K562 (cell line): Measurements from ENCODE around the gene KLHL12. TPM values are rescaled to one million over a fixed set of nuclear protein-coding genes. Genes with fewer than 3 reads are reported as not detected.

Experiments
- ARHGAP35 ChIP-seq: fragments of 450-650 bp; IDR thresholded peaks from 2 replicates; pipeline ENCODE4 v1.6.1; 2018; ENCODE audit not compliant: partially characterized antibody
- ARID3A ChIP-seq: IDR thresholded peaks from 2 replicates; pipeline ENCODE4 v1.6.1; 2012; ENCODE audit warnings: low read depth, low read length, improper control_type of control experiment, borderline replicate concordance
- ASH1L ChIP-seq: fragments of 450-650 bp; IDR thresholded peaks from 2 replicates; pipeline ENCODE4 v1.6.1; 2018; ENCODE audit warnings: borderline replicate concordance, mild to moderate bottlenecking, low read depth; ENCODE audit not compliant: partially characterized antibody
- BHLHE40 ChIP-seq: IDR thresholded peaks from 2 replicates; pipeline ENCODE4 v1.6.1; 2011; ENCODE audit warnings: low read length, improper control_type of control experiment
- CBX2 ChIP-seq: fragments of 200-600 bp; sonication (generic); IDR thresholded peaks from one replicate; pipeline ENCODE4 v1.6.1; 2012; ENCODE audit warnings: mild to moderate bottlenecking, low read length, inconsistent platforms; ENCODE audit not compliant: insufficient read depth, poor library complexity, severe bottlenecking
- CCNT2 ChIP-seq: IDR thresholded peaks from 2 replicates; pipeline ENCODE4 v1.6.1; 2011; ENCODE audit warnings: borderline replicate concordance, low read depth, mild to moderate bottlenecking, moderate library complexity, mixed read lengths, low read length; ENCODE audit not compliant: insufficient read length; ENCODE audit errors: extremely low read depth
- CTCFL ChIP-seq: IDR thresholded peaks from 2 replicates; pipeline ENCODE4 v1.6.1; 2011; ENCODE audit warnings: borderline replicate concordance, low read depth, mild to moderate bottlenecking, moderate library complexity, low read length; ENCODE audit not compliant: insufficient read depth, poor library complexity, severe bottlenecking
- ERF ChIP-seq: fragments of 450-650 bp; formaldehyde crosslinking; IDR thresholded peaks from 2 replicates; pipeline ENCODE4 v1.4.0; 2020; ENCODE audit warnings: mild to moderate bottlenecking, mixed read lengths
- FOSL1 ChIP-seq: fragments of 200-800 bp; sonication (Bioruptor generic); conservative IDR thresholded peaks from 2 replicates; pipeline ENCODE4 v1.6.1; 2016; ENCODE audit warnings: missing genetic modification characterization, missing compliant biosample characterization
- HMGXB4 ChIP-seq: sonication (generic); formaldehyde crosslinking; IDR thresholded peaks from 2 replicates; pipeline ENCODE4 v1.8.1; 2023; ENCODE audit warnings: mild to moderate bottlenecking, missing genetic modification reagents
- HNRNPK ChIP-seq: fragments of 200-400 bp; formaldehyde crosslinking; IDR thresholded peaks from one replicate; pipeline ENCODE4 v1.6.1; 2018; ENCODE audit warnings: mild to moderate bottlenecking, low read depth, low read length; ENCODE audit not compliant: poor library complexity, severe bottlenecking
- HNRNPLL ChIP-seq: fragments of 200-400 bp; formaldehyde crosslinking; IDR thresholded peaks from 2 replicates; pipeline ENCODE4 v1.6.1; 2017; ENCODE audit warnings: low read length, low read depth, mild to moderate bottlenecking; ENCODE audit not compliant: poor library complexity, severe bottlenecking
- L3MBTL2 ChIP-seq: fragments of 450-650 bp; IDR thresholded peaks from 2 replicates; pipeline ENCODE4 v1.6.1; 2016; ENCODE audit warnings: mild to moderate bottlenecking, moderate library complexity
- PYGO2 ChIP-seq: fragments of 450-650 bp; IDR thresholded peaks from 2 replicates; pipeline ENCODE4 v1.6.1; 2016; ENCODE audit warnings: mild to moderate bottlenecking, missing genetic modification characterization, moderate library complexity, missing compliant biosample characterization
- SIN3B ChIP-seq: fragments of 450-650 bp; IDR thresholded peaks from 2 replicates; pipeline ENCODE4 v1.6.1; 2017; ENCODE audit warnings: low read depth, mild to moderate bottlenecking, moderate library complexity
- STAT5A ChIP-seq: IDR thresholded peaks from 2 replicates; pipeline ENCODE4 v1.6.1; 2012; ENCODE audit warnings: low read length, inconsistent platforms, borderline replicate concordance
- TOE1 ChIP-seq, 2 experiments: fragments of 450-650 bp in 1 of 2; sonication (generic) in 1 of 2; formaldehyde crosslinking in 1 of 2; IDR thresholded peaks; 2 replicates each; pipeline versions ENCODE4 v1.7.1 to v1.8.0; 2016 to 2022; ENCODE audit warnings: borderline replicate concordance in 2 of 2, mild to moderate bottlenecking in 2 of 2, antibody characterized with exemption in 1 of 2, inconsistent platforms in 1 of 2, low read depth in 1 of 2, missing genetic modification reagents in 1 of 2, moderate library complexity in 1 of 2
- ZNF277 ChIP-seq: fragments of 250-450 bp; sonication (Bioruptor Pico); IDR thresholded peaks from 2 replicates; pipeline ENCODE4 v1.8.0; 2022; ENCODE audit warnings: inconsistent platforms, mild to moderate bottlenecking, moderate library complexity, borderline replicate concordance
- polyA plus RNA-seq, 8 experiments: library from polyadenylated mRNA; depleted of rRNA in 4 of 8; stranded (reverse) in 5 of 8; unstranded in 3 of 8; fragments of >200 nt; fragmentation: Nextera tagmentation in 2 of 8; fragmentation: Illumina TruSeq in 1 of 8; extraction: Ambion mirVana in 2 of 8; extraction: Trizol in 1 of 8; gene quantifications; 2 replicates each; pipeline versions ENCODE4 v1.2.1 to v1.2.3, GENCODE V29; 2011 to 2014; ENCODE audit warnings: inconsistent platforms in 1 of 8, missing spikeins in 1 of 8
- total RNA-seq, 7 experiments: library from RNA; depleted of rRNA in 6 of 7; stranded (reverse); fragments of >200 nt in 6 of 7; fragmentation: Illumina TruSeq in 2 of 7; extraction: Trizol in 2 of 7; gene quantifications; 2 replicates each; pipeline versions ENCODE4 v1.2.1 to v1.2.3, GENCODE V29; 2011 to 2021; ENCODE audit warnings: low replicate concordance in 1 of 7

The KLHL12 gene
- total and polyA plus RNA-seq, 9 of the 15 experiments (the other 6 are each of a cell fraction or from before 2014, with no cell fraction given), result 23.1 to 85.1 (median 35.0) TPM

GRCh38 chr1:202888531-202889360, 38.3 kb downstream of the KLHL12 start, which contains the start of gene RABIF (continued):
- no peak for TF ChIP-seq ZNF277 (CRISPR knock-in tag)
- no peak for TF ChIP-seq PYGO2
- TF ChIP-seq SIN3B, result 0 out of 2 replicates have a peak, but pooled peaks have one; percentile 31
- no peak for TF ChIP-seq CBX2
- TF ChIP-seq ARID3A, result 0 out of 2 replicates have a peak, but pooled peaks have one; percentile 5
- TF ChIP-seq CTCFL, result no peak
- TF ChIP-seq TOE1 (IDR thresholded peaks at IDR 0.05; ENCODE audit: borderline replicate concordance), result peak; percentile 73; the same call in 1 of the 2 replicates
- TF ChIP-seq TOE1 (CRISPR knock-in tag; IDR thresholded peaks at IDR 0.05; ENCODE audit: borderline replicate concordance, low read depth), result 0 out of 2 replicates have a peak, but pooled peaks have one; percentile 65
- TF ChIP-seq ARHGAP35, result no peak
- no peak for TF ChIP-seq HNRNPK
- TF ChIP-seq ERF, result peak; percentile 73
- peak; percentile 81 for TF ChIP-seq HNRNPLL
- TF ChIP-seq HMGXB4 (CRISPR knock-in tag), result no peak
- 0 out of 2 replicates have a peak, but pooled peaks have one; percentile 34 for TF ChIP-seq BHLHE40
- no peak for TF ChIP-seq ASH1L
- peak; percentile 92 for TF ChIP-seq CCNT2
- TF ChIP-seq STAT5A, result no peak
- peak; percentile 88 for TF ChIP-seq L3MBTL2
- peak; percentile 29 for TF ChIP-seq FOSL1 (tag)
